ENCODE data around the gene VPS13D. TPM values are rescaled to one million over a fixed set of nuclear protein-coding genes. Genes with fewer than 3 reads are reported as not detected.

Gene VPS13D
- total RNA-seq, 1 experiment from 2014 or later: 33.1 TPM

DNA sequence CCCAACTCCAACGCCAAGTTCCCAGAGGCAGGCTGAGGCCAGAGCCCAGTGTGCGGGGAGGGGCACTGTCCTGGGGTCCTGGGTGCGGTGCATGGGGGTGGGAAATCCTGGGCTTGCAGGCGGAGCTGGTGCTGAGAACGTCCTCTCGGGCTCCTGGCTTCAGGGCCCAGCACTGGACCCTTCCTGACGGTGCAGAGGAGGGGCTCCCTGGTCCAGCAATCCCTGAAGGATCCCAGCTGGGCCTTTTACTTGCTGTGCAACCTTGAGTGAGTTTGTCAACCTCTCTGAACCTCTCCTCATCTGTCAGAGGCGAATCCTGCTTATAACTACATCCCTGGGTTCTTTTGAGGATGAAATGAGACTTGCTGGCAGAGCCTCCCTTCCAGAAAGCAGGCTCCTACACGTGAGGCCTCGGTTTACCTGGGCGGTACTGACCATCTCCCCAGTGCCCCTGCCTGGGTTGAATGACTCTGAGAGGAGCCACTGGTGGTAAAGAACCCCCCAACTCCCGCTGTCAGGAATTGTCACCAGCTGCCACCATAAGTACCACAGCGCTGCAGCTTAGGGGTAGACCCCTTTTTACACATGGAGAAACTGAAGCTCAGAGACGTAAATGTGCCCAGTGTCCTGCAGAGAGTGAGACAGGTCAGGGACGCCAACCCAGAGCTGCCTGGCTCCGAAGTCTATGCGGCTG, 310.9 kb downstream of the VPS13D start:
- H3K36me3 ChIP-seq (ENCODE audit: control insufficient read depth, insufficient read depth, low read length): no peaks in the 10 kb centered on the region
- DNase-seq (ENCODE audit: low read depth, low spot score) (no peak), ATAC-seq (0 out of 2 replicates have a peak, but pooled peaks have one; percentile 8)
- no peak overlapping the region for H3K4me3 ChIP-seq (ENCODE audit: low read depth in 2 of 2, low read length in 2 of 2)
- H3K9me3 ChIP-seq (ENCODE audit: control insufficient read depth, insufficient read depth, low read depth, low read length): no peaks in the 10 kb centered on the region
- no TSS peak for BruUV-seq (replicated peaks)
- H3K4me1 ChIP-seq (ENCODE audit: control insufficient read depth, insufficient read depth, low read length): peaks cover 47% of the 10 kb centered on the region
- TF ChIP-seq, protein P1, sequence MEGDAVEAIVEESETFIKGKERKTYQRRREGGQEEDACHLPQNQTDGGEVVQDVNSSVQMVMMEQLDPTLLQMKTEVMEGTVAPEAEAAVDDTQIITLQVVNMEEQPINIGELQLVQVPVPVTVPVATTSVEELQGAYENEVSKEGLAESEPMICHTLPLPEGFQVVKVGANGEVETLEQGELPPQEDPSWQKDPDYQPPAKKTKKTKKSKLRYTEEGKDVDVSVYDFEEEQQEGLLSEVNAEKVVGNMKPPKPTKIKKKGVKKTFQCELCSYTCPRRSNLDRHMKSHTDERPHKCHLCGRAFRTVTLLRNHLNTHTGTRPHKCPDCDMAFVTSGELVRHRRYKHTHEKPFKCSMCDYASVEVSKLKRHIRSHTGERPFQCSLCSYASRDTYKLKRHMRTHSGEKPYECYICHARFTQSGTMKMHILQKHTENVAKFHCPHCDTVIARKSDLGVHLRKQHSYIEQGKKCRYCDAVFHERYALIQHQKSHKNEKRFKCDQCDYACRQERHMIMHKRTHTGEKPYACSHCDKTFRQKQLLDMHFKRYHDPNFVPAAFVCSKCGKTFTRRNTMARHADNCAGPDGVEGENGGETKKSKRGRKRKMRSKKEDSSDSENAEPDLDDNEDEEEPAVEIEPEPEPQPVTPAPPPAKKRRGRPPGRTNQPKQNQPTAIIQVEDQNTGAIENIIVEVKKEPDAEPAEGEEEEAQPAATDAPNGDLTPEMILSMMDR (IDR thresholded peaks at IDR 0.05): no peak
- TF ChIP-seq, protein P2, sequence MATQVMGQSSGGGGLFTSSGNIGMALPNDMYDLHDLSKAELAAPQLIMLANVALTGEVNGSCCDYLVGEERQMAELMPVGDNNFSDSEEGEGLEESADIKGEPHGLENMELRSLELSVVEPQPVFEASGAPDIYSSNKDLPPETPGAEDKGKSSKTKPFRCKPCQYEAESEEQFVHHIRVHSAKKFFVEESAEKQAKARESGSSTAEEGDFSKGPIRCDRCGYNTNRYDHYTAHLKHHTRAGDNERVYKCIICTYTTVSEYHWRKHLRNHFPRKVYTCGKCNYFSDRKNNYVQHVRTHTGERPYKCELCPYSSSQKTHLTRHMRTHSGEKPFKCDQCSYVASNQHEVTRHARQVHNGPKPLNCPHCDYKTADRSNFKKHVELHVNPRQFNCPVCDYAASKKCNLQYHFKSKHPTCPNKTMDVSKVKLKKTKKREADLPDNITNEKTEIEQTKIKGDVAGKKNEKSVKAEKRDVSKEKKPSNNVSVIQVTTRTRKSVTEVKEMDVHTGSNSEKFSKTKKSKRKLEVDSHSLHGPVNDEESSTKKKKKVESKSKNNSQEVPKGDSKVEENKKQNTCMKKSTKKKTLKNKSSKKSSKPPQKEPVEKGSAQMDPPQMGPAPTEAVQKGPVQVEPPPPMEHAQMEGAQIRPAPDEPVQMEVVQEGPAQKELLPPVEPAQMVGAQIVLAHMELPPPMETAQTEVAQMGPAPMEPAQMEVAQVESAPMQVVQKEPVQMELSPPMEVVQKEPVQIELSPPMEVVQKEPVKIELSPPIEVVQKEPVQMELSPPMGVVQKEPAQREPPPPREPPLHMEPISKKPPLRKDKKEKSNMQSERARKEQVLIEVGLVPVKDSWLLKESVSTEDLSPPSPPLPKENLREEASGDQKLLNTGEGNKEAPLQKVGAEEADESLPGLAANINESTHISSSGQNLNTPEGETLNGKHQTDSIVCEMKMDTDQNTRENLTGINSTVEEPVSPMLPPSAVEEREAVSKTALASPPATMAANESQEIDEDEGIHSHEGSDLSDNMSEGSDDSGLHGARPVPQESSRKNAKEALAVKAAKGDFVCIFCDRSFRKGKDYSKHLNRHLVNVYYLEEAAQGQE (IDR thresholded peaks at IDR 0.05; ENCODE audit: insufficient read depth in 1 of 2, low read depth in 2 of 2, low read length in 1 of 2): no peak
- no peak for TF ChIP-seq POLR2AphosphoS5 (IDR thresholded peaks at IDR 0.05; ENCODE audit: low read depth, low read length)
- no peak for TF ChIP-seq TCF7L2 (IDR thresholded peaks at IDR 0.05; ENCODE audit: low read depth, low read length)
- TF ChIP-seq SIN3A (IDR thresholded peaks at IDR 0.05; ENCODE audit: borderline replicate concordance, insufficient read depth, low read depth, low read length): no peak
- CTCF ChIA-PET: no interaction called here
- H3K27me3 ChIP-seq (ENCODE audit: control insufficient read depth, insufficient read depth, low read length): no peaks in the 10 kb centered on the region
- in situ Hi-C loops (cut with HindIII; ENCODE audit: low pct_unique_long_range_greater_than_20kb, low sequenced_read_pairs) (no loop called here), intact Hi-C loops (cut with micrococcal nuclease; ENCODE audit: unreplicated experiment) (no loop called here)
- POLR2A ChIA-PET: no interaction called here
- H3K27ac ChIP-seq (ENCODE audit: low read length): peak overlapping the region; percentile 89

DNA sequence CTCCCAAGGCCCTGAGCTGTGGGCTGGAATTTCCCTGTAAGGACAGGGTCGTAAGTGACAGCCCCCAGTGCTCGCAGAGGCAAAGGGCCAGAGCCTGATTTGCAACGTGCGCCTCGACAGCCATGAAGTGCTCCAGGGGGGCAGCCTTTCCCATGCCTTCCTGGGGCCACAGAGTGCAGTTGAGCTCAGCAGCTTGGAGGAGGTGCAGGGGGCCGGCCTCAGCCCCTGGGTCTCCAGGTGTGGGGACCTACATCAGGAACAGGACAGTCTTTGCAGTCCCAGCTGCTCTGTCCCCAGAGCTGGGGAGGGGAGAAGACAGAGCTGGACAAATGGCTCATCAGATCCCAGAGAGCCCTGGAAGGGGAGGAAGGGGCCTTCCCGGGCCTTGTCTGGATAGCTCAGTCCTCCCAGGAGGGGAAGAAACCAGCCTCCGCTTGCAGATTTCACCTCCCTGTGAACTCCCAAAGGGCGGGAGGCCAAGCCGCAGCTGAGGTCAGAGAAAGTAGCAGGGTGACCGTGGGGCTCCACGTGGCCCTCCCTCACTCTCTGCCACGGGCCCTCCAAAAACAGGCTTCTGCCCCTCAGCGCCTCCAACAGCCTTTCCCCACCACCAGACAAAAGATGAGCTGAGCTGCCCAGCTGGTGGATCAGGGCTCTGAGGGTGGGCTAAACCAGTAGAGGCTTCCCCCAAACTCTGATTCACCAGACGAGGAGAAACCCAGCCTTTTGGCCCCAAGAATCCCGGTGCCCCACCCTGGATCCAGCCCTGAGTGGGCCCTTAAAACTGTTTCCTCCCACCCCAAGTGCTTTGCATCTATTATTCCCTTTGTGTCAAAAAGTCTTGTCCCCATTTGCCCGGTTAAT, 311.7 kb downstream of the VPS13D start:
- ChIA-PET CTCF (no interaction called here), POLR2A (no interaction called here)
- DNase-seq (ENCODE audit: low read depth, low spot score) (no peak), ATAC-seq (peak; percentile 69)
- no peaks in the 10 kb centered on the region for H3K36me3 ChIP-seq (ENCODE audit: control insufficient read depth, insufficient read depth, low read length)
- H3K27me3 ChIP-seq (ENCODE audit: control insufficient read depth, insufficient read depth, low read length): no peaks in the 10 kb centered on the region
- H3K4me1 ChIP-seq (ENCODE audit: control insufficient read depth, insufficient read depth, low read length): peaks cover 47% of the 10 kb centered on the region
- in situ Hi-C loops (cut with HindIII; ENCODE audit: low pct_unique_long_range_greater_than_20kb, low sequenced_read_pairs) (no loop called here), intact Hi-C loops (cut with micrococcal nuclease; ENCODE audit: unreplicated experiment) (no loop called here)
- H3K27ac ChIP-seq (ENCODE audit: low read length): peak overlapping the region; percentile 89
- no peak for TF ChIP-seq TCF7L2 (IDR thresholded peaks at IDR 0.05; ENCODE audit: low read depth, low read length)
- no peak for TF ChIP-seq SIN3A (IDR thresholded peaks at IDR 0.05; ENCODE audit: borderline replicate concordance, insufficient read depth, low read depth, low read length)
- TF ChIP-seq, protein P1 (IDR thresholded peaks at IDR 0.05): no peak
- TF ChIP-seq POLR2AphosphoS5 (IDR thresholded peaks at IDR 0.05; ENCODE audit: low read depth, low read length): no peak
- TF ChIP-seq, protein P2 (IDR thresholded peaks at IDR 0.05; ENCODE audit: insufficient read depth in 1 of 2, low read depth in 2 of 2, low read length in 1 of 2): no peak
- no peak overlapping the region for H3K4me3 ChIP-seq (ENCODE audit: low read depth in 2 of 2, low read length in 2 of 2)
- BruUV-seq (replicated peaks): no TSS peak
- no peaks in the 10 kb centered on the region for H3K9me3 ChIP-seq (ENCODE audit: control insufficient read depth, insufficient read depth, low read depth, low read length)

All from Panc1 (cell line).